Measurements from ENCODE around the gene DPCD.
A peak's percentile ranks its signal among the peaks of the same experiment; 100 is the strongest.

Gene DPCD

GRCh38 chr10:101567165-101568006, 20.7 kb upstream of the DPCD start:
- no peak overlapping the region for H3K4me3 ChIP-seq (ENCODE audit: low read depth, low read length)
- DNase-seq (ENCODE audit: low read depth): no peak
- TF ChIP-seq, protein P1, sequence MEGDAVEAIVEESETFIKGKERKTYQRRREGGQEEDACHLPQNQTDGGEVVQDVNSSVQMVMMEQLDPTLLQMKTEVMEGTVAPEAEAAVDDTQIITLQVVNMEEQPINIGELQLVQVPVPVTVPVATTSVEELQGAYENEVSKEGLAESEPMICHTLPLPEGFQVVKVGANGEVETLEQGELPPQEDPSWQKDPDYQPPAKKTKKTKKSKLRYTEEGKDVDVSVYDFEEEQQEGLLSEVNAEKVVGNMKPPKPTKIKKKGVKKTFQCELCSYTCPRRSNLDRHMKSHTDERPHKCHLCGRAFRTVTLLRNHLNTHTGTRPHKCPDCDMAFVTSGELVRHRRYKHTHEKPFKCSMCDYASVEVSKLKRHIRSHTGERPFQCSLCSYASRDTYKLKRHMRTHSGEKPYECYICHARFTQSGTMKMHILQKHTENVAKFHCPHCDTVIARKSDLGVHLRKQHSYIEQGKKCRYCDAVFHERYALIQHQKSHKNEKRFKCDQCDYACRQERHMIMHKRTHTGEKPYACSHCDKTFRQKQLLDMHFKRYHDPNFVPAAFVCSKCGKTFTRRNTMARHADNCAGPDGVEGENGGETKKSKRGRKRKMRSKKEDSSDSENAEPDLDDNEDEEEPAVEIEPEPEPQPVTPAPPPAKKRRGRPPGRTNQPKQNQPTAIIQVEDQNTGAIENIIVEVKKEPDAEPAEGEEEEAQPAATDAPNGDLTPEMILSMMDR (IDR thresholded peaks at IDR 0.05; ENCODE audit: control insufficient read depth, extremely low read depth, insufficient read depth): no peak

GRCh38 chr10:101568054-101568745, 19.9 kb upstream of the DPCD start:
- TF ChIP-seq, protein P1 (IDR thresholded peaks at IDR 0.05; ENCODE audit: control insufficient read depth, extremely low read depth, insufficient read depth): no peak
- H3K4me3 ChIP-seq (ENCODE audit: low read depth, low read length): no peak overlapping the region
- no peak for DNase-seq (ENCODE audit: low read depth)

GRCh38 chr10:101569323-101569621, 18.8 kb upstream of the DPCD start:
- no peak for DNase-seq (ENCODE audit: low read depth)
- TF ChIP-seq, protein P1 (IDR thresholded peaks at IDR 0.05; ENCODE audit: control insufficient read depth, extremely low read depth, insufficient read depth): no peak
- no peak overlapping the region for H3K4me3 ChIP-seq (ENCODE audit: low read depth, low read length)

DNA sequence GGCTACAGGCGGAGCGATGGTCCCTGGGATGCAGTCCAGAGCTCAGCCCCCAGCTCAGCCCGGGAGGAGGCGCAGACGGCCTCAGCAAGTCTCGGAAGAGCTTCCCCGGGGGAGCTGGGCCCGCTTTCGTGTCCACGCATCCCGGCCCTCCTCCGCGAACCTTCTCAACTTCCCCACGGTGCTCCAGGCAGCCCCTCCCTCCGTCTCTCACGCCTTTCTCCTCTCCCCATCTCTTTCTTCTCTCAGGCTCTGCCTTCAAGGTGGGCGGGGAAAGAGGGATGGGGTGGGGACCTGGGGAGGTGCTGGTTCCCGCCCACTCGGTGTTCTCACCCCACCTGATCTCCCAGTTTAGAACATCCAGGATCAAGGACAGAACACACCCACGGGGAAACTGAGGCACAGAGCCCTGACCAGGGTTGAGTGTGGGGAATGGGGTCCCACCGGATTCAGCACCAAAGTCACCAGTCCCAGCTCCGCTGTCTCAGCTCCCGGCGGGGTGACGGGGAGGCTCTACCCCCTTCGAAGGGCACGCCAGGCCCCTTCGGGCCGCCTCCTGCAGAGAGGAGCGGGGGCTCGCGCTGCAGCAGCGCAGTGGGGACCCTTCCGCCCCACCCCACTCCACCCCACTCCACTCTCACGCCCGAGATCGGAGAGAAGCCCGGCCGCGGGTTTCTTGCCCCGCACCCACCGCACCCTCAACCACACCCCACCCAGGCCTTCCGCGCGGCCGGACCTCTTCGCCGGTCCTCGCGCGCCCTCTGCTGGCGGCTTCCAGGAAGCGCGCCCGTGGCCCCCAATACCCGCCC, 18.3 kb upstream of the DPCD start:
- TF ChIP-seq, protein P1 (IDR thresholded peaks at IDR 0.05; ENCODE audit: control insufficient read depth, extremely low read depth, insufficient read depth): peak; percentile 88
- peak overlapping the region; percentile 48 for H3K4me3 ChIP-seq (ENCODE audit: low read depth, low read length)
- no peak for DNase-seq (ENCODE audit: low read depth)

- TF ChIP-seq, protein P1 (IDR thresholded peaks at IDR 0.05; ENCODE audit: control insufficient read depth, extremely low read depth, insufficient read depth): no peak
- DNase-seq (ENCODE audit: low read depth): no peak
- H3K4me3 ChIP-seq (ENCODE audit: low read depth, low read length): peak overlapping the region; percentile 48
Measured at GRCh38 chr10:101570428-101571270, 17.5 kb upstream of the DPCD start.

GRCh38 chr10:101571271-101571925, 16.7 kb upstream of the DPCD start:
- no peak for DNase-seq (ENCODE audit: low read depth)
- no peak overlapping the region for H3K4me3 ChIP-seq (ENCODE audit: low read depth, low read length)
- TF ChIP-seq, protein P1 (IDR thresholded peaks at IDR 0.05; ENCODE audit: control insufficient read depth, extremely low read depth, insufficient read depth): no peak

All from LNCaP clone FGC (cell line).